Measurements from ENCODE around the gene TMEM178B. TPM values are rescaled to one million over a fixed set of nuclear protein-coding genes. Genes with fewer than 3 reads are reported as not detected.

Gene TMEM178B
- total and polyA plus RNA-seq, 10 of the 15 experiments (the other 5 are each of a cell fraction or from before 2014, with no cell fraction given) = 0.01 to 1.1 (median 0.04) TPM; not detected in 2

- no peak for FAIRE-seq
- no peak overlapping the region for H3K4me3 ChIP-seq
- in situ Hi-C loops (cut with MboI) = no loop called here
- ChIA-PET RAD21 (ENCODE audit: unreplicated experiment) (no interaction called here), CTCF (no interaction called here), SMC1A (ENCODE audit: uncharacterized antibody, unreplicated experiment) (no interaction called here), POLR2A (no interaction called here)
- H3K27me3 ChIP-seq (replicated peaks in 1 of 2; ENCODE audit: control insufficient read depth in 2 of 2, insufficient read depth in 2 of 2, low read length in 1 of 2) = no peaks in the 10 kb centered on the region; a peak in 1 of 4 replicates
- H3K4me1 ChIP-seq (ENCODE audit: control insufficient read depth, insufficient read depth, low read length) = no peaks in the 10 kb centered on the region
- H3K9ac ChIP-seq (ENCODE audit: control insufficient read depth, insufficient read depth, low read length) = no peak overlapping the region
- no peak overlapping the region for H3K27ac ChIP-seq (ENCODE audit: control insufficient read depth, insufficient read depth)
- no peak overlapping the region for H2AFZ ChIP-seq (ENCODE audit: control insufficient read depth, low read depth, low read length)
- 32% methylated on average over 3 of the region's 3 CpGs for WGBS (ENCODE audit: insufficient coverage, insufficient replicate concordance, low lambda C conversion rate, missing lambda C conversion rate)
- H3K4me2 ChIP-seq (ENCODE audit: control insufficient read depth, insufficient read depth) = no peak overlapping the region
- H3K79me2 ChIP-seq (ENCODE audit: control insufficient read depth, insufficient read depth, low read length) = no peaks in the 10 kb centered on the region
- TF ChIP-seq SKIL (IDR thresholded peaks at IDR 0.05; ENCODE audit: low read depth, poor library complexity, severe bottlenecking) (no peak), ELK1 (IDR thresholded peaks at IDR 0.05; ENCODE audit: low read depth, low read length) (no peak), STAT1 (conservative IDR thresholded peaks at IDR 0.05) (no peak), YY1 (IDR thresholded peaks at IDR 0.05; ENCODE audit: low read depth, low read length) (no peak), MTA3 (IDR thresholded peaks at IDR 0.05; ENCODE audit: borderline replicate concordance, low read length) (no peak), SPI1 (IDR thresholded peaks at IDR 0.05; ENCODE audit: borderline replicate concordance, insufficient read depth, low read depth, low read length) (no peak), IKZF2 (IDR thresholded peaks at IDR 0.05) (no peak), CREM (IDR thresholded peaks at IDR 0.05; ENCODE audit: low read depth) (no peak), TCF7 (IDR thresholded peaks at IDR 0.05; ENCODE audit: borderline replicate concordance) (no peak), PKNOX1 (IDR thresholded peaks at IDR 0.05) (no peak)
- DNase-seq (ENCODE audit: low read depth, low spot score) = no peak
- intact Hi-C loops (cut with micrococcal nuclease; ENCODE audit: unreplicated experiment) = no loop called here
- H3K36me3 ChIP-seq (ENCODE audit: control insufficient read depth in 2 of 2, insufficient read depth in 2 of 2, low read length in 1 of 2) = no peaks in the 10 kb centered on the region
- no peaks in the 10 kb centered on the region for H4K20me1 ChIP-seq (ENCODE audit: control insufficient read depth, insufficient read depth)
- ATAC-seq = no peak
- H3K9me3 ChIP-seq (replicated peaks; ENCODE audit: control insufficient read depth, insufficient read depth, low read length) = no peaks in the 10 kb centered on the region
- no TSS peak for BruUV-seq (replicated peaks)
These were observed 251.0 kb downstream of the TMEM178B start for GRCh38 chr7:141324870-141325269.

Measured in GM12878 (cell line).